Neural progenitor cell (in vitro differentiated cells): Measurements from ENCODE around the gene CREBBP.

ENCODE experiments used
- CTCF ChIP-seq: fragments of 200-600 bp; sonication (generic); IDR thresholded peaks from 2 replicates; pipeline ENCODE4 v1.5.1; 2017; ENCODE audit warnings: antibody characterized with exemption, mild to moderate bottlenecking
- EZH2 ChIP-seq: fragments of 200-600 bp; sonication (generic); IDR thresholded peaks from 2 replicates; pipeline ENCODE4 v1.6.1; 2017; ENCODE audit warnings: antibody characterized with exemption, mild to moderate bottlenecking, moderate library complexity
- EZH2phosphoT487 ChIP-seq: fragments of 200-600 bp; sonication (generic); IDR thresholded peaks from 2 replicates; pipeline ENCODE4 v1.6.1; 2017; ENCODE audit warnings: antibody characterized with exemption

- TF ChIP-seq CTCF: no peak
- no peak for TF ChIP-seq EZH2phosphoT487
- no peak for TF ChIP-seq EZH2
These were observed 11.5 kb downstream of the CREBBP start for GRCh38 chr16:3868967-3869366.
